Panc1 (cell line): ENCODE measurements around the gene IGFBP4.

ENCODE experiments used
- REST ChIP-seq, 2 experiments: IDR thresholded peaks; 2 replicates each; pipeline ENCODE4 v1.6.1; 2011 to 2012; ENCODE audit warnings: low read depth in 2 of 2, control low read depth in 1 of 2, low read length in 1 of 2, mild to moderate bottlenecking in 1 of 2, moderate library complexity in 1 of 2; ENCODE audit not compliant: insufficient read depth in 1 of 2
- TF ChIP-seq, protein P1 (sequence below): fragments of 450-650 bp; IDR thresholded peaks from 2 replicates; pipeline ENCODE4 v1.5.1; 2017; ENCODE audit warnings: mild to moderate bottlenecking

- TF ChIP-seq REST (IDR thresholded peaks at IDR 0.05; ENCODE audit: insufficient read depth in 1 of 2, low read depth in 2 of 2, low read length in 1 of 2) = no peak
- TF ChIP-seq, protein P1, sequence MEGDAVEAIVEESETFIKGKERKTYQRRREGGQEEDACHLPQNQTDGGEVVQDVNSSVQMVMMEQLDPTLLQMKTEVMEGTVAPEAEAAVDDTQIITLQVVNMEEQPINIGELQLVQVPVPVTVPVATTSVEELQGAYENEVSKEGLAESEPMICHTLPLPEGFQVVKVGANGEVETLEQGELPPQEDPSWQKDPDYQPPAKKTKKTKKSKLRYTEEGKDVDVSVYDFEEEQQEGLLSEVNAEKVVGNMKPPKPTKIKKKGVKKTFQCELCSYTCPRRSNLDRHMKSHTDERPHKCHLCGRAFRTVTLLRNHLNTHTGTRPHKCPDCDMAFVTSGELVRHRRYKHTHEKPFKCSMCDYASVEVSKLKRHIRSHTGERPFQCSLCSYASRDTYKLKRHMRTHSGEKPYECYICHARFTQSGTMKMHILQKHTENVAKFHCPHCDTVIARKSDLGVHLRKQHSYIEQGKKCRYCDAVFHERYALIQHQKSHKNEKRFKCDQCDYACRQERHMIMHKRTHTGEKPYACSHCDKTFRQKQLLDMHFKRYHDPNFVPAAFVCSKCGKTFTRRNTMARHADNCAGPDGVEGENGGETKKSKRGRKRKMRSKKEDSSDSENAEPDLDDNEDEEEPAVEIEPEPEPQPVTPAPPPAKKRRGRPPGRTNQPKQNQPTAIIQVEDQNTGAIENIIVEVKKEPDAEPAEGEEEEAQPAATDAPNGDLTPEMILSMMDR = no peak
These were observed 13.2 kb downstream of the IGFBP4 start for GRCh38 chr17:40456396-40456951.
